HepG2 (cell line): Measurements from ENCODE around the gene SEC61A1. TPM values are rescaled to one million over a fixed set of nuclear protein-coding genes. Genes with fewer than 3 reads are reported as not detected.

Source experiments
- ATAC-seq: fragments of 200-7000 bp; cut with Tn5 transposase; 3 replicates; pipeline ENCODE4 v1.9.1; 2020; ENCODE audit warnings: mild to moderate bottlenecking, moderate library complexity
- BruUV-seq: library from RNA; stranded (reverse); fragments of 400-500 nt; replicated peaks from 2 replicates; lab custom pipeline; 2021; lab: Mats Ljungman, UMichigan
- CTCF ChIA-PET: fragments of 300-600 bp; formaldehyde crosslinking; extraction: SDS; loops from one replicate; lab custom pipeline; 2021; ENCODE audit warnings: low total read pairs, inconsistent platforms, low intra/inter-chr PET ratio; lab: Yijun Ruan, JAX
- POLR2A ChIA-PET: fragments of 350-600 bp; sonication (Branson Sonifier 250); formaldehyde crosslinking; loops from one replicate; lab custom pipeline; 2020; ENCODE audit warnings: antibody characterized with exemption, inconsistent platforms; lab: Yijun Ruan, JAX
- DNase-seq: peaks from one replicate; pipeline ENCODE4 v3.0.0-alpha.2; 2015; ENCODE audit warnings: low spot score
- FAIRE-seq: peaks from 3 replicates; lab custom pipeline; 2011; peaks lifted over from hg19 to GRCh38; lab: Jason Lieb, UNC
- H2AFZ ChIP-seq: one replicate; pipeline ENCODE4 v1.6.1; 2011; ENCODE audit warnings: low read length, inconsistent platforms
- H3K27ac ChIP-seq: fragments of 300-600 bp; 3 replicates; pipeline ENCODE4 v1.8.0; 2011; ENCODE audit warnings: mixed run types, mild to moderate bottlenecking, mixed read lengths, low read length, inconsistent platforms; ENCODE audit not compliant: insufficient read depth; ENCODE audit errors: extremely low read length
- H3K27me3 ChIP-seq, 2 experiments: fragments of 200-600 bp in 1 of 2; 2 replicates in 1 of 2; 3 replicates in 1 of 2; pipeline versions ENCODE4 v1.6.0 to v1.8.0; 2011; ENCODE audit warnings: low read length in 2 of 2, mild to moderate bottlenecking in 2 of 2, moderate library complexity in 2 of 2, inconsistent platforms in 1 of 2; ENCODE audit not compliant: insufficient read depth in 2 of 2, control insufficient read depth in 1 of 2
- H3K36me3 ChIP-seq, 2 experiments: fragments of 200-600 bp in 1 of 2; replicated peaks in 1 of 2; 2 replicates in 1 of 2; 3 replicates in 1 of 2; pipeline versions ENCODE4 v1.5.1 to v1.8.0; 2011; ENCODE audit warnings: low read length in 2 of 2, inconsistent platforms in 1 of 2; ENCODE audit not compliant: insufficient read depth in 2 of 2, control insufficient read depth in 1 of 2
- H3K4me1 ChIP-seq: 2 replicates; pipeline ENCODE4 v1.5.1; 2012; ENCODE audit warnings: low read length, inconsistent platforms; ENCODE audit not compliant: insufficient read depth
- H3K4me2 ChIP-seq: 2 replicates; pipeline ENCODE4 v1.6.0; 2011; ENCODE audit warnings: low read depth, low read length, inconsistent platforms
- H3K4me3 ChIP-seq, 3 experiments: fragments of 200-600 bp in 1 of 3; sonication (generic), shearing (Covaris generic) in 1 of 3; replicated peaks in 1 of 3; 2 replicates each; pipeline ENCODE4 v1.5.1; 2011 to 2016; ENCODE audit warnings: low read length in 3 of 3, inconsistent platforms in 2 of 3, low read depth in 2 of 3, mild to moderate bottlenecking in 2 of 3, control low read depth in 1 of 3, mixed read lengths in 1 of 3; ENCODE audit not compliant: insufficient read depth in 1 of 3
- H3K79me2 ChIP-seq: one replicate; pipeline ENCODE4 v1.6.1; 2011; ENCODE audit warnings: low read length, inconsistent platforms; ENCODE audit not compliant: insufficient read depth
- H3K9ac ChIP-seq: 2 replicates; pipeline ENCODE4 v1.6.0; 2011; ENCODE audit warnings: mild to moderate bottlenecking, low read depth, low read length, inconsistent platforms; ENCODE audit not compliant: insufficient read depth
- H3K9me3 ChIP-seq: 2 replicates; pipeline ENCODE4 v1.5.1; 2012; ENCODE audit warnings: mild to moderate bottlenecking, low read length
- H4K20me1 ChIP-seq: 2 replicates; pipeline ENCODE4 v1.6.0; 2011; ENCODE audit warnings: inconsistent platforms, mild to moderate bottlenecking, low read length, moderate library complexity; ENCODE audit not compliant: insufficient read depth
- AGO2 ChIP-seq: fragments of 200-400 bp; formaldehyde crosslinking; optimal IDR thresholded peaks from 2 replicates; pipeline ENCODE3; 2017; ENCODE audit warnings: mild to moderate bottlenecking, low read depth, low read length, moderate library complexity
- ATF4 ChIP-seq, 2 experiments: fragments of 450-650 bp in 1 of 2; sonication (generic) in 1 of 2; formaldehyde crosslinking; IDR thresholded peaks; 2 replicates each; pipeline versions ENCODE4 v1.5.0 to v1.8.0; 2020 to 2022; ENCODE audit warnings: mild to moderate bottlenecking in 1 of 2, missing genetic modification reagents in 1 of 2
- DR1 ChIP-seq: sonication (generic); formaldehyde crosslinking; IDR thresholded peaks from 2 replicates; pipeline ENCODE4 v1.8.0; 2021; ENCODE audit warnings: mild to moderate bottlenecking, missing genetic modification reagents, inconsistent platforms
- FOXM1 ChIP-seq: sonication (generic); formaldehyde crosslinking; IDR thresholded peaks from 2 replicates; pipeline ENCODE4 v1.5.0; 2020; ENCODE audit warnings: missing genetic modification reagents
- GLI4 ChIP-seq: sonication (generic); formaldehyde crosslinking; IDR thresholded peaks from 2 replicates; pipeline ENCODE4 v1.5.1; 2020; ENCODE audit warnings: missing genetic modification reagents, mild to moderate bottlenecking, moderate library complexity, borderline replicate concordance
- MAFF ChIP-seq: IDR thresholded peaks from 2 replicates; pipeline ENCODE4 v1.6.1; 2011; ENCODE audit warnings: low read depth, low read length, improper control_type of control experiment
- MLLT10 ChIP-seq: sonication (generic); formaldehyde crosslinking; IDR thresholded peaks from 2 replicates; pipeline ENCODE4 v1.4.0; 2020; ENCODE audit warnings: missing genetic modification reagents
- POLR2A ChIP-seq, 2 experiments: IDR thresholded peaks; 2 replicates each; pipeline ENCODE4 v1.6.1; 2011; ENCODE audit warnings: low read depth in 2 of 2, low read length in 2 of 2, mild to moderate bottlenecking in 1 of 2, moderate library complexity in 1 of 2; ENCODE audit not compliant: insufficient read depth in 1 of 2
- POLR2AphosphoS2 ChIP-seq: IDR thresholded peaks from 2 replicates; pipeline ENCODE4 v1.6.1; 2011; ENCODE audit warnings: low read depth, low read length, improper control_type of control experiment
- RBFOX2 ChIP-seq: fragments of 200-400 bp; formaldehyde crosslinking; IDR thresholded peaks from 2 replicates; pipeline ENCODE4 v1.6.1; 2017; ENCODE audit warnings: low read depth, mild to moderate bottlenecking, low read length
- RBM22 ChIP-seq: fragments of 200-400 bp; formaldehyde crosslinking; optimal IDR thresholded peaks from 2 replicates; pipeline ENCODE3; 2017; ENCODE audit warnings: mild to moderate bottlenecking, low read length, moderate library complexity
- RFXAP ChIP-seq: sonication (generic); formaldehyde crosslinking; IDR thresholded peaks from 2 replicates; pipeline ENCODE4 v1.4.0; 2020; ENCODE audit warnings: missing genetic modification reagents, borderline replicate concordance
- SMC3 ChIP-seq: IDR thresholded peaks from 2 replicates; pipeline ENCODE4 v1.6.1; 2011; ENCODE audit warnings: low read length, improper control_type of control experiment
- SNRNP70 ChIP-seq: fragments of 200-400 bp; formaldehyde crosslinking; IDR thresholded peaks from 2 replicates; pipeline ENCODE4 v1.6.1; 2017; ENCODE audit warnings: mild to moderate bottlenecking, low read depth, low read length, moderate library complexity
- ZNF10 ChIP-seq: sonication (generic); formaldehyde crosslinking; IDR thresholded peaks from 2 replicates; pipeline ENCODE4 v1.4.0; 2020; ENCODE audit warnings: mild to moderate bottlenecking, low read depth, missing genetic modification reagents, borderline replicate concordance
- ZNF12 ChIP-seq: sonication (generic); formaldehyde crosslinking; IDR thresholded peaks from 2 replicates; pipeline ENCODE4 v1.5.0; 2020; ENCODE audit warnings: missing genetic modification reagents
- ZNF562 ChIP-seq: sonication (generic); formaldehyde crosslinking; IDR thresholded peaks from 2 replicates; pipeline ENCODE4 v1.8.0; 2022; ENCODE audit warnings: missing genetic modification reagents, borderline replicate concordance
- ZNF670 ChIP-seq: sonication (generic); formaldehyde crosslinking; IDR thresholded peaks from 2 replicates; pipeline ENCODE4 v1.8.0; 2022; ENCODE audit warnings: mild to moderate bottlenecking, missing genetic modification reagents, borderline replicate concordance
- ZSCAN12 ChIP-seq: sonication (generic); formaldehyde crosslinking; IDR thresholded peaks from 2 replicates; pipeline ENCODE4 v1.9.0; 2021; ENCODE audit warnings: mild to moderate bottlenecking, missing genetic modification reagents
- WGBS: methylation state at CpG from one replicate; pipeline ENCODE4 v1.1.6; 2017; ENCODE audit warnings: low lambda C conversion rate; 5-methylcytosine and 5-hydroxymethylcytosine counted together
- in situ Hi-C: cut with HindIII; loops from 2 replicates; pipeline ENCODE4 v1.10.0; 2017; ENCODE audit warnings: low pct_unique_long_range_greater_than_20kb; ENCODE audit not compliant: extremely low pct_ligation_motif_present
- intact Hi-C: fragments of 100-400 bp; cut with micrococcal nuclease; formaldehyde crosslinking; loops from one replicate; pipeline ENCODE4 v1.10.0; 2022; ENCODE audit not compliant: unreplicated experiment
- polyA plus RNA-seq, 8 experiments: library from polyadenylated mRNA; depleted of rRNA in 3 of 8; stranded (reverse) in 7 of 8; unstranded in 1 of 8; fragments of >200 nt; fragmentation: Illumina TruSeq in 4 of 8; extraction: Trizol in 4 of 8; gene quantifications; 2 replicates each; pipeline versions ENCODE4 v1.2.1 to v1.2.3, GENCODE V29; 2011 to 2016; ENCODE audit warnings: low read depth in 4 of 8, missing spikeins in 1 of 8, mixed read lengths in 1 of 8; ENCODE audit not compliant: insufficient read depth in 1 of 8
- total RNA-seq, 5 experiments: library from RNA; depleted of rRNA; stranded (reverse); fragments of >200 nt; fragmentation: Illumina TruSeq; extraction: Trizol; gene quantifications; 2 replicates each; pipeline ENCODE4 v1.2.3, GENCODE V29; 2016; ENCODE audit warnings: low read depth in 1 of 5
- TF ChIP-seq, protein P1 (sequence below): sonication (generic); formaldehyde crosslinking; IDR thresholded peaks from 2 replicates; pipeline ENCODE4 v1.9.0; 2022; ENCODE audit warnings: missing genetic modification reagents, mild to moderate bottlenecking, borderline replicate concordance
- TF ChIP-seq, protein P2 (sequence below): sonication (generic); formaldehyde crosslinking; IDR thresholded peaks from 2 replicates; pipeline ENCODE4 v1.5.1; 2020; ENCODE audit warnings: mild to moderate bottlenecking, moderate library complexity, missing genetic modification reagents

SEC61A1 gene
- total and polyA plus RNA-seq, 2 of the 13 experiments (the other 11 are each of a cell fraction or from before 2014, with no cell fraction given): 170 to 203 TPM

- TF ChIP-seq, protein P1, sequence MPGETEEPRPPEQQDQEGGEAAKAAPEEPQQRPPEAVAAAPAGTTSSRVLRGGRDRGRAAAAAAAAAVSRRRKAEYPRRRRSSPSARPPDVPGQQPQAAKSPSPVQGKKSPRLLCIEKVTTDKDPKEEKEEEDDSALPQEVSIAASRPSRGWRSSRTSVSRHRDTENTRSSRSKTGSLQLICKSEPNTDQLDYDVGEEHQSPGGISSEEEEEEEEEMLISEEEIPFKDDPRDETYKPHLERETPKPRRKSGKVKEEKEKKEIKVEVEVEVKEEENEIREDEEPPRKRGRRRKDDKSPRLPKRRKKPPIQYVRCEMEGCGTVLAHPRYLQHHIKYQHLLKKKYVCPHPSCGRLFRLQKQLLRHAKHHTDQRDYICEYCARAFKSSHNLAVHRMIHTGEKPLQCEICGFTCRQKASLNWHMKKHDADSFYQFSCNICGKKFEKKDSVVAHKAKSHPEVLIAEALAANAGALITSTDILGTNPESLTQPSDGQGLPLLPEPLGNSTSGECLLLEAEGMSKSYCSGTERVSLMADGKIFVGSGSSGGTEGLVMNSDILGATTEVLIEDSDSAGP (CRISPR knock-in tag): 0 out of 2 replicates have a peak, but pooled peaks have one; percentile 26
- TF ChIP-seq MLLT10 (CRISPR knock-in tag) (no peak), ZSCAN12 (no peak), SNRNP70 (no peak)
These were observed 16.0 kb downstream of the SEC61A1 start (continued) for GRCh38 chr3:128068156-128068620.

- Histone ChIP-seq H3K79me2 (no peaks in the 10 kb centered on the region), H2AFZ (no peak overlapping the region), H3K9ac (no peak overlapping the region), H3K27me3 (no peaks in the 10 kb centered on the region), H3K36me3 (peaks cover 47 to 85% of the 10 kb centered on the region in 2 experiments), H3K9me3 (no peaks in the 10 kb centered on the region), H3K4me3 (no peak overlapping the region), H3K4me1 (no peaks in the 10 kb centered on the region), H3K27ac (no peak overlapping the region), H4K20me1 (peaks cover 19% of the 10 kb centered on the region), H3K4me2 (no peak overlapping the region)
- intact Hi-C loops: loop anchor here (2.0 kb wide), 1 partner anchor 64 kb away; no protein-coding TSS in a partner anchor
- ChIA-PET CTCF (no interaction called here), POLR2A (no interaction called here)
- BruUV-seq: no TSS peak
- DNase-seq (no peak), ATAC-seq (no peak), FAIRE-seq (no peak)
- in situ Hi-C loops: no loop called here
- 94% methylated on average over 12 of the region's 15 CpGs for WGBS
- TF ChIP-seq POLR2AphosphoS2 (no peak), ZNF12 (no peak), POLR2A (IDR thresholded peaks at IDR 0.05; ENCODE audit: insufficient read depth in 1 of 2, low read depth in 2 of 2, low read length in 2 of 2) (0 out of 4 replicates have a peak, but pooled peaks of 1 of the 2 experiments have one; percentile 11), GLI4 (CRISPR knock-in tag) (no peak), SNRNP70 (no peak), SMC3 (no peak), DR1 (CRISPR knock-in tag) (no peak), ZNF670 (CRISPR knock-in tag) (no peak), RBFOX2 (0 out of 2 replicates have a peak, but pooled peaks have one; percentile 20), ZNF10 (CRISPR knock-in tag) (no peak), RBM22 (peak; percentile 22), RFXAP (CRISPR knock-in tag) (no peak), ATF4 (CRISPR knock-in tag; IDR thresholded peaks at IDR 0.05) (no peak), FOXM1 (no peak), ZNF562 (CRISPR knock-in tag) (no peak), MAFF (no peak), AGO2 (peak; percentile 91)
- TF ChIP-seq, protein P2, sequence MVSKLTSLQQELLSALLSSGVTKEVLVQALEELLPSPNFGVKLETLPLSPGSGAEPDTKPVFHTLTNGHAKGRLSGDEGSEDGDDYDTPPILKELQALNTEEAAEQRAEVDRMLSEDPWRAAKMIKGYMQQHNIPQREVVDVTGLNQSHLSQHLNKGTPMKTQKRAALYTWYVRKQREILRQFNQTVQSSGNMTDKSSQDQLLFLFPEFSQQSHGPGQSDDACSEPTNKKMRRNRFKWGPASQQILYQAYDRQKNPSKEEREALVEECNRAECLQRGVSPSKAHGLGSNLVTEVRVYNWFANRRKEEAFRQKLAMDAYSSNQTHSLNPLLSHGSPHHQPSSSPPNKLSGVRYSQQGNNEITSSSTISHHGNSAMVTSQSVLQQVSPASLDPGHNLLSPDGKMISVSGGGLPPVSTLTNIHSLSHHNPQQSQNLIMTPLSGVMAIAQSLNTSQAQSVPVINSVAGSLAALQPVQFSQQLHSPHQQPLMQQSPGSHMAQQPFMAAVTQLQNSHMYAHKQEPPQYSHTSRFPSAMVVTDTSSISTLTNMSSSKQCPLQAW: no peak
These were observed 17.0 kb downstream of the SEC61A1 start for GRCh38 chr3:128069271-128069670.
